Astrocyte (in vitro differentiated cells and primary cell): Measurements from ENCODE around the gene SLC12A2.

Source experiments
- CTCF ChIP-seq: IDR thresholded peaks from 2 replicates; pipeline ENCODE4 v1.5.1; 2011; ENCODE audit warnings: low read depth, mild to moderate bottlenecking, inconsistent platforms, low read length, moderate library complexity; ENCODE audit not compliant: insufficient read depth
- EZH2 ChIP-seq: IDR thresholded peaks from 2 replicates; pipeline ENCODE4 v1.6.1; 2012; ENCODE audit warnings: mild to moderate bottlenecking, low read length, inconsistent platforms; ENCODE audit not compliant: insufficient read depth

GRCh38 chr5:128123936-128124335 lies 40.4 kb downstream of the SLC12A2 start:
- TF ChIP-seq CTCF = no peak
- no peak for TF ChIP-seq EZH2
